IPS-20b (cell line): Measurements from ENCODE around the gene RAPGEF2.
"Not testable (repeated sequence)": the region's sequence is repeated elsewhere in the genome, so short reads cannot be mapped to it uniquely, and the experiment has no call there.

Experiments
- H3K27ac ChIP-seq: one replicate; pipeline ENCODE4 v1.5.1; 2013; ENCODE audit warnings: low read length
- H3K27me3 ChIP-seq: 2 replicates; pipeline ENCODE4 v1.6.1; 2013; ENCODE audit warnings: mild to moderate bottlenecking, low read length, inconsistent platforms; ENCODE audit not compliant: insufficient read depth
- H3K36me3 ChIP-seq: 2 replicates; pipeline ENCODE4 v1.6.1; 2013; ENCODE audit warnings: low read depth, mild to moderate bottlenecking, inconsistent platforms, low read length, moderate library complexity; ENCODE audit not compliant: insufficient read depth
- H3K4me1 ChIP-seq: 2 replicates; pipeline ENCODE4 v1.6.1; 2013; ENCODE audit warnings: mild to moderate bottlenecking, control low read depth, inconsistent platforms, low read length, moderate library complexity; ENCODE audit not compliant: insufficient read depth
- H3K4me3 ChIP-seq: 2 replicates; pipeline ENCODE4 v1.5.1; 2013; ENCODE audit warnings: mild to moderate bottlenecking, low read length, inconsistent platforms
- H3K9ac ChIP-seq: 2 replicates; pipeline ENCODE4 v1.6.1; 2013; ENCODE audit warnings: low read depth, mild to moderate bottlenecking, inconsistent platforms, low read length, moderate library complexity
- H3K9me3 ChIP-seq: 2 replicates; pipeline ENCODE4 v1.6.1; 2013; ENCODE audit warnings: mild to moderate bottlenecking, low read depth, low read length, inconsistent platforms; ENCODE audit not compliant: insufficient read depth

Gene RAPGEF2

DNA sequence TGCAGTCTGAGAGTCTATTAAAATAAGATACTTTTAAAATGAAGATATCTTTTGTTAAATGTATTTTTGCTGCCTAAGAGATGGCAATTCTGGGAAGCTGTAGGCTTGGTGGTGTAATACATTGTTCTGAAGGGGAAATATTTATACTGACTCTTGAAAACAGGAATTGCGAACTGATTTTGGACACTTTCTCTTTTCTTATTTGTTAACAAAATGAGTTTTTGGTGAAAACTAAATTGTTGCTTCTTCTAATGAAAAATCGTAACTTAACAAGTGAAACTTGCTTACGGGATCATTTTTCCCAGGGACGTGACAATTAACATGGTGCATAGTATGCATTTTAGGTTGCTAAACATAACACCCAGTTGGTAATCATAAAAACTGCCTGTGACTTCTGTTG, 71.0 kb downstream of the RAPGEF2 start:
- H3K4me3 ChIP-seq, result no peak overlapping the region
- H3K27me3 ChIP-seq, result no peaks in the 10 kb centered on the region
- peaks cover 28% of the 10 kb centered on the region for H3K4me1 ChIP-seq
- H3K9ac ChIP-seq, result no peak overlapping the region
- H3K9me3 ChIP-seq, result no peaks in the 10 kb centered on the region
- no peaks in the 10 kb centered on the region for H3K36me3 ChIP-seq
- H3K27ac ChIP-seq, result no peak overlapping the region

DNA sequence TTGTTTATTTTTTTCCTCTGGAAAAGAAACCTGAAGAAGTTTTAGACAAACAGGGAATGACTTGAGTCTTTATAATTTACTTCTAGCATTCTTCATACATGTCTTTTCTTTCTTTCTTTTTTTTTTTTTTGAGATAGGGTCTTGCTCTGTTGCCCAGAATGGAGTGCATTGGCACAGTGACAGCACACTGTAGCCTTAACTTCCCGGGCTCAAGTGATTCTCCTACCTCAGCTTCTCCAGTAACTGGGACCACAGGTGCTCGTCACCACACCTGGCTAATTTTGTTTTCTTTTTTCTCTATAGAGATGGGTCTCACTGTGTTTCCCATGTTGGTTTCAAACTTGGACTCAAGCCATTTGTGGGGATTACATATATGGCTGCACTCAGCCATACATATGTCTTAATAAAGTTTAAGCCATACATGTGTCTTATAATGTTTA, 71.8 kb downstream of the RAPGEF2 start:
- H3K9me3 ChIP-seq, result no peaks in the 10 kb centered on the region
- peaks cover 33% of the 10 kb centered on the region for H3K4me1 ChIP-seq
- no peak overlapping the region for H3K27ac ChIP-seq
- H3K36me3 ChIP-seq, result no peaks in the 10 kb centered on the region
- no peaks in the 10 kb centered on the region for H3K27me3 ChIP-seq
- H3K9ac ChIP-seq, result no peak overlapping the region
- H3K4me3 ChIP-seq, result no peak overlapping the region

DNA sequence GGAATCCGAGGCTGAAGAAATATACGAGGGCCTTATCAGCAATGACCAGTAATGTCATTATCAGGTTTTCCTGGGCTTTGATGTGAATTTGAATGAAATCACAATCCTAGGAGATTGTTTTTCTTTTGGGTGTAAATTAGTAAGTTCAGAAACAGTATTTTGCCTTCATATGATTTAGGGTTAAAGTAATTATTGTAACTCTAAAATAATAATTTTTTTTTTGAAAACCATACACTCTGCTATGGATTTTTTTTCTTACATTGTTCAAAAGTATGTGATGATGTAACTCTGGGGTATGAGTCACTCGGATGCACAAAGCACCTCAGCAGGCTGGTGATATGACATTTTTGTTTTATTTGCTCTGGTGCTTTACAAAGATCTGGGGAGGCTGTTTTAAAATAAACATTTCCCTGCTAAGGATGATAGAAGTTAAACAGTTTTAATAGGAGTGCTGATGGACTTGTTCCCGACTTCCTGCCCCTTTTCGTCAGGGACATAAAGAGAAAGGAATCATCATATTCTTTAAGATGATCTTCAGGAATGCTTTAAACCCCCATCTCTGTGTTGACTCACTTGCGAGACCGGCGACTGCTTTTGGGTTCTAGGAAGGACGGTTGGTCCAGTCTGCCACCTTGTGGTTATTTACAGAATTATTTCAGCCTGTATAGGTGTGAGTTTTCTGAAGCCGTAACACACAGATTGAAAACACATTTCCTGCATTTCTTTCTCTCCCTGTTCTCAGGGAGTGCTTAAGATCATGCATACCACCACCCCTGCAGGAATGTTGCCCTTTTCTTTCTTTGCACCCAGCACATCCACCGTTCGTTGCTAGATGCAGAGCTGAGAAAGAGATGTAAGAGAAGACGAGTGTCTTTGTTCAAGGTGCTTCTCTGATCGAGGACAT, 72.5 kb downstream of the RAPGEF2 start:
- H3K4me3 ChIP-seq, result peak overlapping the region; percentile 46; the same call in 1 of the 2 replicates

DNA sequence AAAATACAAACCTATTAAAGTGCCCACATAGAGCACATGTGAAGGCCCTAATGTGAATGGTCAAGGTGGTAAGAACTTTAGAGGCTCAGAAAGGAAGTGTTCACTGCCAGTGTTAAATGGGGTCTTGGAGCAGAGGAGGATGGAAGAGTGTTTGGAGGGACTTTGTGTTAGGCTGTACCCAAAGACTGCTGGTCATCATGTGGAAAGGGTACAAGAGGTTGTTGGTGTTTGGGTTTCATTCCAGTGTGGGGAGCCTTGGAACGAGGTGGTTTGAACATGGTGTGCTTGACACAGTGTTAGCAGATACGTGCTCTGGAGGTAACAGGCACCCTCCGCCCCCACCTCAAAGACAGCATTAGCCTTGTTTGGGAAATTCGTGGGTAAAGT, 73.1 kb downstream of the RAPGEF2 start:
- Histone ChIP-seq H3K27me3 (no peaks in the 10 kb centered on the region), H3K27ac (peak overlapping the region; percentile 70), H3K9me3 (no peaks in the 10 kb centered on the region), H3K36me3 (no peaks in the 10 kb centered on the region), H3K4me3 (peak overlapping the region; percentile 46; the same call in 1 of the 2 replicates), H3K4me1 (peaks cover 40% of the 10 kb centered on the region), H3K9ac (peak overlapping the region; percentile 71)

More for the DNA sequence above, 72.5 kb downstream of the RAPGEF2 start:
- no peaks in the 10 kb centered on the region for H3K27me3 ChIP-seq
- no peaks in the 10 kb centered on the region for H3K9me3 ChIP-seq
- no peaks in the 10 kb centered on the region for H3K36me3 ChIP-seq
- H3K9ac ChIP-seq, result peak overlapping the region; percentile 71
- H3K4me1 ChIP-seq, result peaks cover 40% of the 10 kb centered on the region
- H3K27ac ChIP-seq, result peak overlapping the region; percentile 70

DNA sequence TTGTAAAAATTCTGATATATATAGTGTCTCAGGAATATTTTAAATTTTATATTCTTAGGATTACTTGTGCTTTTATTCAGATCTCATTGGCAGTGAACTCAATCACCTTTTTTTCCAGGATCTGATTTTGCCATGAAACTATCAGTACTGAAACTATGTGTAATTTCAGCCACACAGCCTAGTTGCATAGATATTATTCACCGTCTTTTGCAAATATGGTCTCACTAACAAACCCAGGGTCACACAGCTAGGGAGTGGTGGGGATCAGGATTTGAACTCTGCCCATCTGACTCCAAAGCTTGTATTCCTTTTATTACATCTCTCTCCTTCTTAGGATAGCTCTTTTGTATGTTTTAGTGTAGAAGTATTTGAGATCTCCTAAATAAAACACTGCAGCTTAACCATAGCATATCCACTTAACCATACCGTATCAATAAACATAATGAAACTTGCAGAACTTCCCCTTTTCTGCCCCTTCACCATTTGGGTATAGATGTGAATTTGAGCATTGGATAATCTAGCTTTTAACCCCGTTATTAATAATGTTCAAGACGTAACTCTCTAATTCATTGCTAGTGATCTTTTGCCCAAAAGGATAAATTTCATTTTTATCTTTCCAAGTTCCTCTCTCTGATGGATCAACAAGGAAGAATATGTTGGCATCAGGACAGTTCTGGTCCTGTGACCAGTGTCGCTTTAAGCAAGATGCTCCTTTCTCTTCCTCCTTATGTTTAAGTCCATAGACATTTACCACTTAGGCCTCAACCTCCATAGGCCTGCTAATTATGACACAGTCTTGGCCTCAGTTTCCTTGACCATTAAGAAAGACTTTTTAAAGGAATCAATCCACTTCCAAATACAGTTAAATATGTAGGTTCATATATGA, 74.6 kb downstream of the RAPGEF2 start:
- H3K4me3 ChIP-seq, result no peak overlapping the region
- no peaks in the 10 kb centered on the region for H3K36me3 ChIP-seq
- H3K27ac ChIP-seq, result no peak overlapping the region
- H3K9ac ChIP-seq, result no peak overlapping the region
- peaks cover 40% of the 10 kb centered on the region for H3K4me1 ChIP-seq
- H3K9me3 ChIP-seq, result no peaks in the 10 kb centered on the region
- no peaks in the 10 kb centered on the region for H3K27me3 ChIP-seq

DNA sequence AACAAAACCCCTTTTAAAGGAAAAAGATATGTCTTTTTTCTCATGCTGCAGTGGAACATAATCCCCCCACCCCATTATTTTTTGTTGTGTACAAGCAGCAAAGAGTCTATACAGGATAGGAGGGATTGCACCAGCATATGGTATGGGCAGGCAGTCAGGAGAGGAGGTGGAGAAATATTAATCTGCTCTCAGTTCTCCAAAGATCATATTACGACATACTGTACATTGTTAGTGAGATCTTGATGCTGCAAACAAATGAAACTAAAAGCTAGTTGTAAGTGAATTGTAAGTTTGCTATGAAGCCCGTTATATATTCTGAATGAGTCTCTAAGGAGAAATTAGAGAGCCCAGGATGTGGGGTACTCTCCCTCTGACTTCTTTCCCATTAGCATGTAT, 75.3 kb downstream of the RAPGEF2 start:
- H3K9ac ChIP-seq, result no peak overlapping the region
- H3K27me3 ChIP-seq, result no peaks in the 10 kb centered on the region
- no peaks in the 10 kb centered on the region for H3K36me3 ChIP-seq
- no peak overlapping the region for H3K4me3 ChIP-seq
- no peak overlapping the region for H3K27ac ChIP-seq
- H3K4me1 ChIP-seq, result peaks cover 40% of the 10 kb centered on the region
- no peaks in the 10 kb centered on the region for H3K9me3 ChIP-seq

DNA sequence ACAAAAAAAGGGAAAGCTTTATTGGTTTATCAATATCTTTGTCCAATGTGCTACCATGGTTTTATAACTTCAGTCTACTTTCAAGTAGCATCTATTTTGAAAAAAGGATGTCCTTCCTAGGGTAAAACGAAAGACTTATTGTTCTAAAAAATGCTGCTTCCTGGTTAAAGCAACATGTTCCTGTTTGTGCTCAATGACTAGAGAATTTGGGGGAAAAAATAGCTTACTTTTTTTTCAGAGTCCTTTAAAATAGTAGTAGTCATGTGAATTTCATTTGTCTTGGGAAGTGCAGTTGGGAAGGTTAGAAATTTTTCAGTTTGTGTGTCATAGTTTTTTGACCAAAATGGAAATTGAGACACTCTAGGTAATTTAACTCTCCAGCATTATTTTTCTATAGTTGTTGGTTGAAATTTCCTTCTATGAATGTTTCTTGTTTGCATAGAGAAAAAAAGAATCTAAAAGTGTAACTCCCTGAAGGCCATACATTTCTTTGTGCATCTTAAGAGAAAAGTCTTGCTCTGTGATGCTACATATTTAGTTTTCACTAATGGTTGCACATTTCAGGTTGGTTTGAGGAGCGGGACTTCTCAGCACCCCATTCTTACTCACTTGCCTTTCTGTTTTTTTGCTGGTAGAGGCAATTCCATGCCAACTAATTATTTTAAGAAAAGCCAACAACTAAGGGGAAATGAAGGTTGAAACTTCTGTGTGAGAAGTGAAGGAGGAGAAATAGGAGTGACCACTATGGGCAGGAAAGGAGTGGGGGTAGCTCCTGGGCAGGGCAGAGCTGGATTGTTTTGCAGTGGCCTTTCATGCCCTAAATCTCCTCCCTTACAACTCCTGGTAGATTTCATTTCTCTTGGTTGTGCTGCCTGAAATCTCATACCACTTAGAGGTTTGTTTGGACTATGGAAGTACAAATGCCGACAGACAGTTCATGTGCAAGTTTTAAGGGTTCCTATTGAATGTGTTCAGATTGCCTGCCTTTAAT, 76.4 kb downstream of the RAPGEF2 start:
- Histone ChIP-seq H3K9me3 (no peaks in the 10 kb centered on the region), H3K9ac (no peak overlapping the region), H3K27ac (no peak overlapping the region), H3K4me1 (peaks cover 30% of the 10 kb centered on the region), H3K36me3 (no peaks in the 10 kb centered on the region), H3K27me3 (no peaks in the 10 kb centered on the region), H3K4me3 (no peak overlapping the region)

DNA sequence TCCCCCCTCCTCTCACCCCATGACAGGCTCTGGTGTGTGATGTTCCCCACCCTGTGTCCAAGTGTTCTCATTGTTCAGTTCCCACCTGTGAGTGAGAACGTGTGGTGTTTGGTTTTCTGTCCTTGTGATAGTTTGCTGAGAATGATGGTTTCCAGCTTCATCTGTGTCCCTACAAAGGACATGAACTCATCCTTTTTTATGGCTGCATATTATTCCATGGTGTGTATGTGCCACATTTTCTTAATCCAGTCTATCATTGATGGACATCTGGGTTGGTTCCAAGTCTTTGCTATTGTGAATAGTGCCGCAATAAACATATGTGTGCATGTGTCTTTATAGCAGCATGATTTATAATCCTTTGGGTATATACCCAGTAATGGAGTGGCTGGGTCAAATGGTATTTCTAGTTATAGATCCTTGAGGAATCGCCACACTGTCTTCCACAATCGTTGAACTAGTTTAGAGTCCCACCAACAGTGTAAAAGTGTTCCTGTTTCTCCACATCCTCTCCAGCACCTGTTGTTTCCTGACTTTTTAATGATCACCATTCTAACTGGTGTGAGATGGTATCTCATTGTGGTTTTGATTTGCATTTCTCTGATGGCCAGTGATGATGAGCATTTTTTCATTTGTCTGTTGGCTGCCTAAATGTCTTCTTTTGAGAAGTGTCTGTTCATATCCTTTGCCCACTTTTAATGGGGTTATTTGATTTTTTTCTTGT, 81.2 kb downstream of the RAPGEF2 start:
- not testable (repeated sequence) for H3K9me3 ChIP-seq, H3K9ac ChIP-seq, H3K27me3 ChIP-seq, H3K27ac ChIP-seq, H3K4me3 ChIP-seq, H3K36me3 ChIP-seq
- peaks cover 12% of the 10 kb centered on the region for H3K4me1 ChIP-seq

DNA sequence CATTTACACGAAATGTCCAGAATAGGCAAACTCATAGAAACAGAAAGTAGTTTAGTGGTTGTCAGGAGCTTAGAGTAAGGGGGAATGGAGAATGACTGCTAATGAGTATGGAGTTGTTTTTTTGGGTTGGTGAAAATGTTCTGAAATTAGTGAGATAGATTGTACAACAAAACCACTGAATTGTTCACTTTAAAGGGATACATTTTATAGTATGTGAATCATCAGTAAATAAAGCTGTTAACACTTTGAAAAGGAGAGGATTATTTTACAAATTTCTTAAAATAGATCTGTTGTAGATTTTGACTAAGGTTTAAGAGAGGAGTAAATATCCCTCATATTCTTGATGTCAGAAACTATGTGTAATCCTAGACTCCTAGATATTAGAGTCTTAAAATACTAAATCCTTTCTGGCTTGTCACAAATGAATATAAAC, 82.7 kb downstream of the RAPGEF2 start:
- no peak overlapping the region for H3K9ac ChIP-seq
- H3K27ac ChIP-seq, result no peak overlapping the region
- H3K27me3 ChIP-seq, result no peaks in the 10 kb centered on the region
- H3K4me3 ChIP-seq, result no peak overlapping the region
- no peaks in the 10 kb centered on the region for H3K9me3 ChIP-seq
- H3K4me1 ChIP-seq, result no peaks in the 10 kb centered on the region
- H3K36me3 ChIP-seq, result no peaks in the 10 kb centered on the region

DNA sequence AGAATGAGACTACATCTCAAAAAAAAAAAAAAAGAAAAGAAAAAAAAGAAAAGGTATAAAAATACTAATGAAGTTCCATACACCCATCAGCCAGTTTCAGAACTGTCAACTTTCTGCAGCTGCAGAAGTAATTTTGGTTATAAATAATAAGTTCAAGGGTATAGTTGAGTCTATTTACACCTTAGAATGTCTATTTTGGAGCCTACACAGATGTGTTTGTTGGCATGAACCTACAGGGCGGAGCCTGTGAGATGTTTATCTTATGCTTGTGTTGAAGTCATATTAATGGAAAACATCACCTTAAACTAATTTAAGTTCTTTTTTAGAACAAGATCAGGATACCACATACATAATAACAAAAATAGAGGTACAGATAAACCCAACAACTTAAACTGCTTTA, 85.8 kb downstream of the RAPGEF2 start:
- no peaks in the 10 kb centered on the region for H3K9me3 ChIP-seq
- H3K36me3 ChIP-seq, result no peaks in the 10 kb centered on the region
- no peak overlapping the region for H3K4me3 ChIP-seq
- no peak overlapping the region for H3K27ac ChIP-seq
- H3K9ac ChIP-seq, result no peak overlapping the region
- H3K4me1 ChIP-seq, result no peaks in the 10 kb centered on the region
- no peaks in the 10 kb centered on the region for H3K27me3 ChIP-seq
